GM19328 (cell line): ENCODE results near the gene KCNN4.
A peak's percentile ranks its signal among the peaks of the same experiment; 100 is the strongest.
"Not testable (repeated sequence)": the region's sequence is repeated elsewhere in the genome, so short reads cannot be mapped to it uniquely, and the experiment has no call there.

Source experiments
- ATAC-seq: cut with Tn5 transposase; IDR thresholded peaks from one replicate; pipeline ENCODE4 v1.9.1; 2021; ENCODE audit warnings: mild to moderate bottlenecking, moderate library complexity; ENCODE audit not compliant: unreplicated experiment

Gene KCNN4

GRCh38 chr19:43775299-43775890 lies 5.4 kb downstream of the KCNN4 start:
- no peak for ATAC-seq

GRCh38 chr19:43774940-43775258 lies 5.9 kb downstream of the KCNN4 start:
- not testable (repeated sequence) for ATAC-seq

- ATAC-seq: no peak
Observed at GRCh38 chr19:43774103-43774939, 6.5 kb downstream of the KCNN4 start.

DNA sequence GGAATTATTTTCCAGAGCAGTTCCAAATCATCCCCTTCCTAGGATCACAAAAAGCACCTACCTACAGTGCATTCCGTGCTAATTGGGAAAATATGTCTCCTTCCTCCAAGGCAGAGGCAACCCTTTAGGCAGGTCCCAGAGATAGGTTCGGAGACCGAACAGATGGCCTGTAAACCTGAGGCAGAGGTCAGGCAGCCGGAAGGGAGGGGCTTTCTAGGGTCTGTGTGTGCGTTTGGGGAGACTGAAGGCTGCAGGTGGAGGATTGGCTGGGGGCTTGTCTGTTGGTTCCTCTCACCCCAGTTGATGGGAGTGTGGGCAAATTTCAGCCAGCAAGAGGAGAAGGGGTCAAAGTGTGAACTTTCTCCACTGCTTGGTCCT lies 7.1 kb downstream of the KCNN4 start:
- ATAC-seq: no peak

DNA sequence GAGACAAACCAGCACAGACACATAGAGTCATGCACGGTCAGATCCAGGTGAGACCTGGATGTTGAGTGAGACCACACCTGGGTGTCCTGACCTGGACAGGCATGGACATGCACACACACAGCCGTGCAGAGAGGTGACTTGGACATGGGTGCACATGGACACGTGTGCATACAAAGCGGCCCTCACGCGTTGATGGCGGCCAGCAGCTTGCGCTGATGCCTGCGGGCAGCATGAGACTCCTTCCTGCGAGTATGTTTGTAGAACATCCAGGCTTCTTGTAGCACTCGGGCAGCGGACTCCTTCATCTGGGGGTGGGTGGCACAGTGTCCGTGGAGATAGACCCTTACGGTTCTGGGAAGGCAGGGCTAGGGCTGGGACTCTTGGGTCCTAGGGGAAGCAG lies 11.5 kb downstream of the KCNN4 start:
- no peak for ATAC-seq

DNA sequence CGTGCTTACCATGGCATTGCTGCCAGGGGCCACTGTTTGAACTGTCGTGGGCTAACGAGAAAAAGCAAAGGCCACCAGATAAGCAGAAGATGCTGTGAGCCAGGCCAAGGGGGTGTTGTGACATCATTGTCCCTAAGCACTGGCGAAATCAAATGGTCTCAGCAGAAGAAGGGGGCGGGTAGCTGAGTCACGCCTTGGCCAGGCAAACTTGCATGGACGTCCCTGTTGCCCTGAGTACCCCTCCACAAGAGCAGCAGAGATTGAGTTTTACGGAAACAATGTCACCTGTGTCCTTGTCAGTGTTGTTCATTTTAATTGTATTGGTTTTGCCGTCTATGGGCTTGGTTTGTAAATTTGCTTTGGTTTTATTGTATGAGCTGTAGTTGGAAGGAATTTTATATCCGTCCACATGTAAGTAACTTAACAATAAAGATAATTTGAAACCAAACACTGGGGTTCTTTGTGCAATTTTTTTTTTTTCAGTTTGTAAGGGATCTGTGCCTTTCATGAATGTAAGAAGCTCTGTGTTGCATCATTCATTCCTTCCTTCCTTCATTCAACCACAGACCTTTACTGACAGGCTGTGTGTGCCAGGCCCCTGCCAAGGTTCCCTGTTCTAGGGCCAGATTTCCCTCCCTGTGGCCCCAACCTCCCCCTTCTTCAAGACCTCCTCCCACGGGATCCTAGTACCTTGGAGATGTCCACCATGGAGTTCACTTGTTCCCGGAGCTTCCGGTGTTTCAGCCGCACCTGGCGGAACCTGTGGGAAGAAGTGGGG lies 12.3 kb downstream of the KCNN4 start:
- no peak for ATAC-seq

- no peak for ATAC-seq
Observed at GRCh38 chr19:43767818-43768217, 13.0 kb downstream of the KCNN4 start.

GRCh38 chr19:43767316-43767715 lies 13.5 kb downstream of the KCNN4 start:
- no peak for ATAC-seq

- no peak for ATAC-seq
Observed at GRCh38 chr19:43766755-43767043, 14.1 kb downstream of the KCNN4 start.

DNA sequence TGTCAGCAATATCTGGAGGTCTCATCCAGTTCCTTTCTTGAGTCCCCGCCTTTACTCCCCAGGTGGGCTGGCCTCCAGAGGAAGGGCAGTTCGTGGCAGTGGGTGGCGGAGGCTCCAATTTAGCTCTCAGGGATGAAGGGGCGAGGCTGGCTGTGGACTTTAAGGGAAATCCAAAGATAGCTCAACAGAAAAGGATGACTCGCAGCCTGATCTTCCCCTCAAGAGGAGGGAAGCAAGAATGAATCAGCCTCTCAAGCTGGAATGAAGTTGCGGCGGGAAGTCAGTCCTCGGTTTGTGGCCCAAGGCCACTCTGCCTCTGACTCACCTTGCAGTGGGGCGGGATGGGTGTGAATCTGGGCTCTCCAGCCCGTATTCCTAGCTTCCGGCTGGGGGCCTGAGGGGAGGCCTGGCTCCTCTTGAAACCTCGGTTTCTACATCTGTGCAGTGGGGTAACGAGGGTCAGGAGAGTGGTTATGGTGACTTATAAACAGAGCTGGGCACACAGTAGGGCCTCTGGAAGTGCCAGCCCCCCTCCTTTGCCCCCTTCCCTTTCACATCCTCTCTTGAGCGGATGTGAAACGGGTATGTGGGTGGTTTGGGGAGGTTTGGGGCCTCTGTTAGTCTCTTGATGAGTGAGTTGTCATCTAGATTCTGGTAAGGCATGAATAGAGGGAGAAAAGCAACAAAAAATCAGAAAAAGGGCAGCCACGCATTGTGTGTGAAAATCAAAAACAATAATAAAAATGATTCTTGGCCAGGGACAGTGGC lies 15.5 kb downstream of the KCNN4 start:
- ATAC-seq: peak; percentile 61

DNA sequence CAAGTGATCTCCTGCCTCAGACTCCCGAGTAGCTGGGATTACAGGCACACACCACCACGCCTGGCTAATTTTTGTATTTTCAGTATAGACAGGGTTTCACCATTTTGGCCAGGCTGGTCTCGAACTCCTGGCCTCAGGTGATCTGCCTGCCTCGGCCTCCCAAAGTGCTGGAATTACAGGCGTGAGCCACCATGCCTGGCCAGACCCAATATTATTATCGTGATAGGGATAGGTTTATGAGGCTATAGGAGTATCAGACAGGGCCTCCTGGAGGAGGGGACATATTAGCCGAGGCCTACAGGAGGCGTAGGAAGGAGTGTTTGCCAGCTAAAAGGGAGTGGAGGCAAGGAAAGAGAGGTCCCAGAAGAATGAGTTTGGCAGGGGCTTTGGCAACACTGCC lies 16.1 kb downstream of the KCNN4 start:
- not testable (repeated sequence) for ATAC-seq

DNA sequence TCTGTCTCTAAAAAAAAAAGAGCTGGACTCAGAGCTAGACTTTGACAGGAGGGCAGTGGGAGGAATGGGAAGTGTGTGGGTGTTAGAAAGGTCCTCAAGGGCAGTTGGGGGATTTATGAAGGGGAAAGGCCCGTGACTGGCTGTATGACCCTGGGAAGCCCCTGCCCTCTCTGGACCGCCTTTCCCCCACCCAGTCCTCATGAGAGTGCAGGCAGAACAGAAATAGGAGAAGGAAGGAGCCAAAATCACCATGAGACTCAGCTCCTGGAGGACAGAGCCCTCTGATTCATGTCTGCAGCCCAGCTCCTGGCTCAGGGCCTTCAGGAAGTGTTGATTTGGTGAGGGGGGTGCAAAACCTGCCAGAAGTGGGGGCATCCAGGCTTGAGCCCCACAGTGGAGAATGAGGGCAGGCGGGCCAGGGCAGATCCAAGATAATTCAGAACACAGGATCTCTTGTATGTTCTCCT lies 17.3 kb downstream of the KCNN4 start:
- ATAC-seq: no peak

DNA sequence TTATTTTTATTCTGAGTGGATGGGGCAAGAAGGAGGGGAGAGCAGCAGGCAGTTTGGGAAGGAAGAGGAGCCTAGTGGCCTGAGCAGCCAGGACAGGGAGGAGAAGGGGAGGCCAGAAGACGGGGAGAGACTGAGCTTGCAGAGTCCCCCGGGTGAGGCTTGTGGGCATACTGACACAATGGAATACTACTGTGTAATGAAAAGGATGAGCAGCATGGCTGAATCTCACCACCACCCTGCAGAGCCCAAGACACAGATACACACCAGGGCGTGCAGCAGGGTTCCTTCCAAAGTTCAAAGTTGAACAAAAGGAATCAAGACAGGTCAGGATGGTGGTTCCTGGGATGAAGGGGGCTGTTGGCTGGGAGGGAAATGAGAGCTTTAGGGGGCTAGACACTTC lies 18.0 kb downstream of the KCNN4 start:
- ATAC-seq: no peak

DNA sequence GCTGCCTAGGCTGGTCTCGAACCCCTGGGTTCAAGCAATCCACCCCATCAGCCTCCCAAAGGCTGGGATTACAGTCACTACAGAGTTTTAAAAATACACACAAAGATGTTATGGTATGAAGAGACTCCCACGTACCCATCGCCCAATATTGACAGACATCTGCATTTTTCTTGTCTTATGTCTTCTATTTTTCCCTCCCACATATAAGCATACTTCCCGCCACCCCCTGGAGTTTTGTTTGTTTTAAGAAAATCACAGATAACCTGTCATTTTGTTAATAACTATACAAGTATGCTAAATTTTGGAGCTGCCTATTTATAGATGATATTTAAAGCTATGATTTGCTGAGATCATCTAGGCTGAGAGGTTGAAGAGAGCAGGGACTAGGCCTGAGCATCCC lies 19.8 kb downstream of the KCNN4 start:
- no peak for ATAC-seq

DNA sequence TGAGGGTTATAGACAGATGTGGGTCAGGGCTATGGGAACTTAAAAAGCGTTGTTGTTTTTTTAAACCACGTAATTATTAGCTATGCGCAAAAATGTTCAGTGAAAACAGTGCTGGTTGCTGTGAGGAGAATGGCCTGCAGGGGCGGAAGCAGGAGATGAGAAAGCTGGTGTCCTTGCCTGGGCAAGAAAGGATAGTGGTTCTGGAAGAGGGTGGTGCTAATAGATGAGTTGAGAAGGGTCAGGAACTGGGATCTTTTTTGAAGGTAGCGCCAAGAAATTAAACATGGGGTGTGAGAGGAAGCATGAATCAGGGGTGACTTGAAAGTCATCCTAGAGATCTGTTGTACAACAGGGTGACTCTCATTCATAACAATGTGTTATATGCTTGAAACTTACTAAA lies 21.3 kb downstream of the KCNN4 start:
- ATAC-seq: no peak

DNA sequence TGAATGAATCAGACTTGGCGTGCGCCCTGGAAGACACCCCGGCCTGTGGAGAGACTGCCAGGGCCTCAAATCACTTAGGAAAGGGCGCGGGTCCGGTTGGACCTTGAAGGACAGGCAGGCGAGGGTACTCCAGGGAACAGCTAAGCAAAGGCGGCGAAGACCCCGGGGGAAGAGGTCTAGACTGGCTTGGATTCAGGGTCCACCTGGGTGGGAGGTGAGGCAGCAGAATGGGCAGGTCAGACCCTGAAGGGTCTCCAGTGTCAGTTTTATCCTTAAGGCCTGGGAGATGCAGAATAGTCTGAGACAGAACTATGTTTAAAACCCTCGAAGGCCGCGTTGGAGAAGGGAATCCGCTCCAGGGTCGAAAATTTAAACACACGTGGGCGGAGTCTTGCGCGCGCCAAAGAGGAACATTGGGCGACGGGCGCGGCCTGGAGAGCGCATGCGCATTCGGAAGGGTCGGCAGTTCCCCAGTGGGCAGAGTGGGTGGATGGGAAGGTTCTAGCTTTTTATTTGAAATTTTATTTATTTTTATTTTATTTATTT lies 25.4 kb downstream of the KCNN4 start:
- no peak for ATAC-seq

DNA sequence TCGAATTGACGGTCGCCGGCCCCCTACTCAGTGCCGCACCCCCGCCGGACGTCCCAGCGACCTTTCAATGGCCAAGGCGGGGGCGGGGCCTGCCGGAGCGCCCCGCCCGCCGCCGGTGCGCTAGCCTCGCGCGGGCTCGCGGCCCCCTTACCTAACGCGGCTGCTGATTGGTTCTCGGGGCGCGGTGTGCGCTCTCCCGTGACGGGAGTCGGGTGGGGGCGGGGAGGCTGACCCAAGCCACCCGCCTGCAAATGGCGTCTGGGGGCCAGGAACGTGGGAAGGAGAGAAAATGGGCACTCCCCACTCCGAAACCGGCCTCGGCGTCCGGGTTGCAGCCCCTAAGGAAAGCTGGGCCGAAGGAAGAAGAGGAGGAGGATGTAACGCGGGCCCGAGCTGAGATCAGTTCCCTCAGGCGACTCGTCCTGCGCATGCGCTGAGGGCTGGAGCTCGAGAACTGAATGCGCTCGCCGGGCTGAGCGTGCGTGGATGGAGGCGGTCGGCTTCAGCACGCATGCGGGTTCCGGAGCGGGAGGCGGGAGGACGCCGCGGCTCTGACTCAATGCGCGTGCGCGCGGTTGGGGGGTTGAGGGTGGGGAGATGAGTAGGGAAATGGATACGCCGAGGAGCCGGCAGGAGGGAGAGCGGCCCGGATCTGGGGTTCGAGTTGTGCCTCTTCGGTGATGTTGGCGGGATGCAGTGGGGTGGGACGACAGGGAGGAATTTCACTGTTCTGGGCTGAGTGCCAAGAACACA lies 26.1 kb downstream of the KCNN4 start, which contains the start of gene SMG9:
SMG9 (minus strand) TSS at position 460 of the 753 bp plus-strand sequence. CDS start 4,221 bp downstream, outside the sequence.
- peak; percentile 66 for ATAC-seq

DNA sequence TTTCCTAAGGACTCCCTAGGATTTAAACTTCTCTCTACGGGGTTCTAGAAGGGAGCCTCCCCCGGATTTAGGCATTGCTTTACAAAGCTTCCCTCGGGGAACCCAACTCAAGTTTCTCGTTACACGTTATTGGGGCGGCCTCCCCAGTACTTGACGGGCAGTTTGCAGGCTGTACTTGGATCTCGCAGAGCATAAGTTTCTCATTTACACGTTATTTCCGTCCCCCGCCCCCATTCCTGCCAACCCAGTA lies 26.6 kb downstream of the KCNN4 start:
- ATAC-seq: no peak

DNA sequence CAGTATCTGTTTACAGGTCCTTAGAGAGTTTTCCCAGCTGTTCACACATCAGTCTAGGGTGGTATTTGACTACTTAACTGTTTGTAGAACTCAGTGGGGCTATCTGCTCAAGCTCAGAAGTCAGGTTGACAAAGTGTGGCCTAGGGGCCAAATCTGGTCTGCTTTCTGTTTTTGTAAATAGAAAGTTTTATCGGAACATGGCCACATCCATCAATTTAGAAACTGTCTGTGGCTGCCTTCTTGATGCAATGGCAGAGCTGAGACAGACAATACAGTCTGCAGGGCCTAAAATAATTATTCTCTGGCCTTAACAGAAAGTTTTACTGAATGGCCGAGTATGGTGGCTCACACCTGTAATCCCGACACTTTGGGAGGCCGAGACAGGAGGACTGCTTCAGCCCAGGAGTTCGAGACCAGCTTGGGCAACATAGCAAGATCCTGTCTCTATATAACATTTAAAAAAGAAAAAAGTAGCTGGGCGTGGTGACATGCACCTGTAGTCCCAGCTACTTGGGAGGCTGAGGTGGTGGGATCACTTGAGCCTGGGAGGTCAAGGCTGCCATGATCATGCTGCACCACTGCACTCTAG lies 28.4 kb downstream of the KCNN4 start:
- ATAC-seq: no peak
